ENCODE results near the gene PARVG. TPM values are rescaled to one million over a fixed set of nuclear protein-coding genes. Genes with fewer than 3 reads are reported as not detected.

Gene PARVG
- total and polyA plus RNA-seq, 9 of the 15 experiments (the other 6 are each of a cell fraction or from before 2014, with no cell fraction given): 0.35 TPM; not detected in 8

GRCh38 chr22:44246615-44247326 is 66.0 kb downstream of the PARVG start:
- 0% methylated on average over 7 of the region's 8 CpGs for WGBS (ENCODE audit: insufficient coverage, low coverage, missing lambda C conversion rate)

More at GRCh38 chr22:44246615-44247326, 66.0 kb downstream of the PARVG start:
- POLR2A ChIA-PET: no interaction called here
- H3K27me3 ChIP-seq (ENCODE audit: control insufficient read depth in 2 of 2, insufficient read depth in 2 of 2, low read length in 2 of 2): peaks cover 0 to 4% of the 10 kb centered on the region in 2 experiments; a peak in 1 of 5 replicates
- no peak overlapping the region for H3K9ac ChIP-seq (ENCODE audit: insufficient read depth in 1 of 2, low read depth in 2 of 2, low read length in 2 of 2)
- H3K9me3 ChIP-seq (replicated peaks; ENCODE audit: control insufficient read depth, insufficient read depth, low read depth, low read length): no peaks in the 10 kb centered on the region
- in situ Hi-C loops (cut with MboI): no loop called here
- no peaks in the 10 kb centered on the region for H3K9me1 ChIP-seq (ENCODE audit: control insufficient read depth, insufficient read depth, low read length)
- no peaks in the 10 kb centered on the region for H3K4me1 ChIP-seq (replicated peaks in 1 of 2; ENCODE audit: control insufficient read depth in 2 of 2, insufficient read depth in 2 of 2, low read length in 2 of 2)
- no peak overlapping the region for H3K4me3 ChIP-seq
- FAIRE-seq: no peak
- H3K4me2 ChIP-seq (ENCODE audit: insufficient read depth, low read length): no peak overlapping the region
- no peak for ATAC-seq
- no peak for DNase-seq (ENCODE audit: extremely low read depth in 1 of 4, low spot score in 3 of 4)
- intact Hi-C loops (cut with micrococcal nuclease): no loop called here
- no peaks in the 10 kb centered on the region for H3K79me2 ChIP-seq (ENCODE audit: control insufficient read depth, insufficient read depth, low read length)
- no peaks in the 10 kb centered on the region for H3K36me3 ChIP-seq (ENCODE audit: control insufficient read depth, insufficient read depth, low read length)
- no peaks in the 10 kb centered on the region for H4K20me1 ChIP-seq (replicated peaks; ENCODE audit: control insufficient read depth, insufficient read depth, low read length)
- no TSS peak for BruUV-seq (replicated peaks)
- TF ChIP-seq E2F8 (IDR thresholded peaks at IDR 0.05; ENCODE audit: low read depth, partially characterized antibody) (no peak), ZNF79 (CRISPR knock-in tag; IDR thresholded peaks at IDR 0.05; ENCODE audit: low read depth) (no peak), ETS2 (tag; IDR thresholded peaks at IDR 0.05; ENCODE audit: borderline replicate concordance, poor library complexity, severe bottlenecking) (no peak), SRSF9 (IDR thresholded peaks at IDR 0.05; ENCODE audit: borderline replicate concordance, low read depth, low read length) (no peak), BRD9 (IDR thresholded peaks at IDR 0.05; ENCODE audit: low read depth, partially characterized antibody) (no peak), ZNF57 (CRISPR knock-in tag; IDR thresholded peaks at IDR 0.05) (no peak), ZEB2 (IDR thresholded peaks at IDR 0.05) (no peak)
- TF ChIP-seq, protein P1, sequence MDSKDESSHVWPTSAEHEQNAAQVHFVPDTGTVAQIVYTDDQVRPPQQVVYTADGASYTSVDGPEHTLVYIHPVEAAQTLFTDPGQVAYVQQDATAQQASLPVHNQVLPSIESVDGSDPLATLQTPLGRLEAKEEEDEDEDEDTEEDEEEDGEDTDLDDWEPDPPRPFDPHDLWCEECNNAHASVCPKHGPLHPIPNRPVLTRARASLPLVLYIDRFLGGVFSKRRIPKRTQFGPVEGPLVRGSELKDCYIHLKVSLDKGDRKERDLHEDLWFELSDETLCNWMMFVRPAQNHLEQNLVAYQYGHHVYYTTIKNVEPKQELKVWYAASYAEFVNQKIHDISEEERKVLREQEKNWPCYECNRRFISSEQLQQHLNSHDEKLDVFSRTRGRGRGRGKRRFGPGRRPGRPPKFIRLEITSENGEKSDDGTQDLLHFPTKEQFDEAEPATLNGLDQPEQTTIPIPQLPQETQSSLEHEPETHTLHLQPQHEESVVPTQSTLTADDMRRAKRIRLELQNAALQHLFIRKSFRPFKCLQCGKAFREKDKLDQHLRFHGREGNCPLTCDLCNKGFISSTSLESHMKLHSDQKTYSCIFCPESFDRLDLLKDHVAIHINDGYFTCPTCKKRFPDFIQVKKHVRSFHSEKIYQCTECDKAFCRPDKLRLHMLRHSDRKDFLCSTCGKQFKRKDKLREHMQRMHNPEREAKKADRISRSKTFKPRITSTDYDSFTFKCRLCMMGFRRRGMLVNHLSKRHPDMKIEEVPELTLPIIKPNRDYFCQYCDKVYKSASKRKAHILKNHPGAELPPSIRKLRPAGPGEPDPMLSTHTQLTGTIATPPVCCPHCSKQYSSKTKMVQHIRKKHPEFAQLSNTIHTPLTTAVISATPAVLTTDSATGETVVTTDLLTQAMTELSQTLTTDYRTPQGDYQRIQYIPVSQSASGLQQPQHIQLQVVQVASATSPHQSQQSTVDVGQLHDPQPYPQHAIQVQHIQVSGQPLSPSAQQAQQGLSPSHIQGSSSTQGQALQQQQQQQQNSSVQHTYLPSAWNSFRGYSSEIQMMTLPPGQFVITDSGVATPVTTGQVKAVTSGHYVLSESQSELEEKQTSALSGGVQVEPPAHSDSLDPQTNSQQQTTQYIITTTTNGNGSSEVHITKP (IDR thresholded peaks at IDR 0.05; ENCODE audit: partially characterized antibody): no peak
- H2AFZ ChIP-seq (ENCODE audit: low read depth, low read length): no peak overlapping the region
- no peak overlapping the region for H3K27ac ChIP-seq (ENCODE audit: extremely low read depth, low read depth, low read length)
- CTCF ChIA-PET (ENCODE audit: low intra/inter-chr PET ratio): no interaction called here

All from K562 (cell line).